T-cell (primary cell): ENCODE results near the gene ELL. TPM values are rescaled to one million over a fixed set of nuclear protein-coding genes. Genes with fewer than 3 reads are reported as not detected.
"Not testable (repeated sequence)": the region's sequence is repeated elsewhere in the genome, so short reads cannot be mapped to it uniquely, and the experiment has no call there.

ENCODE experiments used
- ATAC-seq, 4 experiments: fragments of 200-7000 bp in 3 of 4; fragments of 150-1000 bp in 1 of 4; cut with Tn5 transposase; replicated peaks in 1 of 4; 1 replicate in 3 of 4; 2 replicates in 1 of 4; pipeline ENCODE4 v1.10.0; 2021; ENCODE audit warnings: moderate library complexity in 3 of 4, mild to moderate bottlenecking in 2 of 4, moderate number of reproducible peaks in 1 of 4
- CTCF ChIA-PET, 2 donors: fragments of 300-600 bp; sonication (Branson Sonifier 250); formaldehyde crosslinking; loops; one replicate each; lab custom pipeline; 2022; ENCODE audit warnings: antibody characterized with exemption in 2 of 2; lab: Charles Lee
- POLR2A ChIA-PET, 2 donors: fragments of 300-600 bp; sonication (Branson Sonifier 250); formaldehyde crosslinking; loops; one replicate each; lab custom pipeline; 2022; ENCODE audit warnings: antibody characterized with exemption in 2 of 2; lab: Charles Lee
- DNase-seq, 35 experiments: peaks; one replicate each; pipeline versions ENCODE4 v3.0.0 to v3.0.0-alpha.2; 2013 to 2023
- H3K27ac ChIP-seq: one replicate; pipeline ENCODE4 v1.5.1; 2013; ENCODE audit warnings: low read length
- H3K27me3 ChIP-seq, 2 experiments: replicated peaks in 1 of 2; 1 replicate in 1 of 2; 2 replicates in 1 of 2; pipeline versions ENCODE4 v1.6.1 to v1.7.0; 2013; ENCODE audit warnings: low read length in 1 of 2, mixed read lengths in 1 of 2; ENCODE audit not compliant: control insufficient read depth in 2 of 2, insufficient read depth in 2 of 2; ENCODE audit errors: extremely low read depth in 1 of 2
- H3K36me3 ChIP-seq, 2 donors: 1 replicate in 1 of 2; 2 replicates in 1 of 2; pipeline versions ENCODE4 v1.6.1 to v1.7.0; 2013; ENCODE audit warnings: low read length in 1 of 2; ENCODE audit not compliant: control insufficient read depth in 2 of 2, insufficient read depth in 1 of 2; ENCODE audit errors: extremely low read depth in 1 of 2
- H3K4me1 ChIP-seq, 2 experiments: 1 replicate in 1 of 2; 2 replicates in 1 of 2; pipeline versions ENCODE4 v1.6.1 to v1.7.0; 2013; ENCODE audit warnings: low read length in 2 of 2, mixed read lengths in 1 of 2; ENCODE audit not compliant: insufficient read depth in 2 of 2, control insufficient read depth in 1 of 2; ENCODE audit errors: extremely low read depth in 1 of 2
- H3K4me3 ChIP-seq, 2 donors: 1 replicate in 1 of 2; 2 replicates in 1 of 2; pipeline versions ENCODE4 v1.5.1 to v1.7.0; 2013; ENCODE audit warnings: mild to moderate bottlenecking in 2 of 2, low read length in 1 of 2, moderate library complexity in 1 of 2; ENCODE audit not compliant: control insufficient read depth in 1 of 2; ENCODE audit errors: extremely low read depth in 1 of 2
- H3K9me3 ChIP-seq: 2 replicates; pipeline ENCODE4 v1.7.0; 2013
- H3K27ac Mint-ChIP-seq, 2 donors: one replicate each; pipeline ENCODE4 v1.8.0; 2020 to 2021; ENCODE audit warnings: mild to moderate bottlenecking in 2 of 2, mixed read lengths in 2 of 2
- H3K27me3 Mint-ChIP-seq, 2 donors: one replicate each; pipeline ENCODE4 v1.8.0; 2021 to 2022; ENCODE audit warnings: mixed read lengths in 2 of 2
- H3K36me3 Mint-ChIP-seq: one replicate; pipeline ENCODE4 v1.8.0; 2021; ENCODE audit warnings: mixed read lengths
- H3K4me1 Mint-ChIP-seq, 3 donors: one replicate each; pipeline ENCODE4 v1.8.0; 2020 to 2022; ENCODE audit warnings: mixed read lengths in 3 of 3, mild to moderate bottlenecking in 1 of 3
- H3K4me3 Mint-ChIP-seq, 3 donors: one replicate each; pipeline ENCODE4 v1.8.0; 2020 to 2022; ENCODE audit warnings: mild to moderate bottlenecking in 3 of 3, mixed read lengths in 3 of 3, moderate library complexity in 3 of 3
- H3K9me3 Mint-ChIP-seq, 3 donors: one replicate each; pipeline ENCODE4 v1.8.0; 2020 to 2022; ENCODE audit warnings: mixed read lengths in 3 of 3
- WGBS: methylation state at CpG from one replicate; pipeline ENCODE4 v1.1.5; 2013; ENCODE audit warnings: missing lambda C conversion rate; ENCODE audit not compliant: insufficient coverage; 5-methylcytosine and 5-hydroxymethylcytosine counted together
- total RNA-seq, 35 experiments: library from RNA in 6 of 35; stranded (reverse) in 6 of 35; fragments of 120-200 nt in 1 of 35; gene quantifications; one replicate each; pipeline versions ENCODE4 v1.2.1 to v1.2.4 and lab custom pipeline; 2013 to 2026

The ELL gene
- total RNA-seq, 5 donors from 2014 or later (not counting 1 experiment from before 2014, with no cell fraction given), result 27.2 to 46.4 (median 33.4) TPM

GRCh38 chr19:18526316-18526715 is 4.4 kb upstream of the ELL start:
- ChIA-PET CTCF (interaction anchor here (0.5 to 0.7 kb wide), 2 partner anchors 68 to 936 kb away, joined by 4 to 13 read pairs; no protein-coding TSS in a partner anchor), POLR2A (no interaction called here)
- H3K27ac Mint-ChIP-seq, result no peak overlapping the region
- H3K9me3 Mint-ChIP-seq, result no peaks in the 10 kb centered on the region
- Histone ChIP-seq H3K36me3 (peaks cover 0 to 3% of the 10 kb centered on the region in 2 donors), H3K4me3 (no peak overlapping the region), H3K9me3 (no peaks in the 10 kb centered on the region), H3K27ac (no peak overlapping the region), H3K27me3 (no peaks in the 10 kb centered on the region), H3K4me1 (peaks cover 0 to 8% of the 10 kb centered on the region in 2 experiments)
- WGBS, result 91% methylated on average over 5 of the region's 9 CpGs
- H3K27me3 Mint-ChIP-seq, result no peaks in the 10 kb centered on the region
- peak in 1 of 35 experiments; percentile 1 for DNase-seq
- ATAC-seq, result no peak
- H3K4me1 Mint-ChIP-seq, result peaks cover 2 to 7% (median 4%) of the 10 kb centered on the region in 3 donors
- H3K4me3 Mint-ChIP-seq, result no peak overlapping the region
- peaks cover 2% of the 10 kb centered on the region for H3K36me3 Mint-ChIP-seq

DNA sequence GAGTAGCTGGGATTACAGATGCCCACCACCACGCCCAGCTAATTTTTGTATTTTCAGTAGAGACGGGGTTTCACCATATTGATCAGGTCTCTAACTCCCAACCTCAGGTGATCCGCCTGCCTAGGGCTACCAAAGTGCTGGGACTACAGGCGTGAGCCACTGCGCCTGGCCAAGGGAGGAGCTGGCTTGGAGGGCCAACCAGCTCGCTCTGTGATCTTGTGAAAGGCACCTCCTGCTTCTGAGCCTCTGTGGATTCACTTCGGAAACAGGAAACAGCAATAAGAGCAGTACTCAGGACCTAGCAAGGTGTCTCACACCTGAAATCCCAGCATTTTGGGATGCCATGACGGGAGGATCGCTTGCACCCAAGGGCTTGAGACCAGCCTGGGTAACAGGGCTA is 2.0 kb upstream of the ELL start:
- Histone ChIP-seq H3K4me1 (peaks cover 6 to 30% of the 10 kb centered on the region in 2 experiments), H3K4me3 (no peak overlapping the region), H3K27me3 (no peaks in the 10 kb centered on the region), H3K36me3 (peaks cover 0 to 3% of the 10 kb centered on the region in 2 donors), H3K9me3 (no peaks in the 10 kb centered on the region), H3K27ac (no peak overlapping the region)
- H3K4me3 Mint-ChIP-seq, result peak overlapping the region in 1 of 3 donors; percentile 91
- POLR2A ChIA-PET, result no interaction called here
- ATAC-seq, result no peak
- no peaks in the 10 kb centered on the region for H3K36me3 Mint-ChIP-seq
- WGBS, result 97% methylated on average over 4 of the region's 9 CpGs
- no peaks in the 10 kb centered on the region for H3K27me3 Mint-ChIP-seq
- DNase-seq, result no peak
- CTCF ChIA-PET, result no interaction called here
- H3K27ac Mint-ChIP-seq, result peak overlapping the region in 1 of 2 donors; percentile 16
- no peaks in the 10 kb centered on the region for H3K9me3 Mint-ChIP-seq
- peaks cover 15 to 22% (median 16%) of the 10 kb centered on the region in 3 donors for H3K4me1 Mint-ChIP-seq

- Histone ChIP-seq H3K4me1 (peaks cover 6 to 37% of the 10 kb centered on the region in 2 experiments), H3K27ac (peak overlapping the region; percentile 89), H3K4me3 (peak overlapping the region; percentile 23)
- H3K4me3 Mint-ChIP-seq, result peak overlapping the region in 2 of 3 donors; percentile 91 to 95
- peak overlapping the region; percentile 93 to 96 for H3K27ac Mint-ChIP-seq
- not testable (repeated sequence) for DNase-seq, H3K9me3 Mint-ChIP-seq, H3K27me3 ChIP-seq, H3K9me3 ChIP-seq, H3K36me3 Mint-ChIP-seq, H3K36me3 ChIP-seq, ATAC-seq, H3K27me3 Mint-ChIP-seq
- ChIA-PET CTCF (interaction anchor here in 1 of 2 donors (0.7 to 1.7 kb wide), 4 partner anchors 34 to 309 kb away, joined by 3 to 11 read pairs (median 6); partner anchors contain the start of genes KXD1 and UBA52), POLR2A (interaction anchor here (0.6 to 1.8 kb wide), 3 partner anchors 31 to 1888 kb away, joined by 4 to 21 read pairs (median 6); partner anchors contain the start of gene UBA52 (in 1 of the 2))
- WGBS, result 68% methylated on average over 10 of the region's 19 CpGs
- peaks cover 15 to 25% (median 21%) of the 10 kb centered on the region in 3 donors for H3K4me1 Mint-ChIP-seq
Observed at GRCh38 chr19:18522862-18523440, 1.1 kb upstream of the ELL start.

GRCh38 chr19:18522124-18522861 is 423 bp upstream of the ELL start:
- Histone ChIP-seq H3K4me1 (peaks cover 6 to 43% of the 10 kb centered on the region in 2 experiments), H3K27ac (peak overlapping the region; percentile 89), H3K9me3 (no peaks in the 10 kb centered on the region), H3K4me3 (peak overlapping the region; percentile 23 to 87), H3K27me3 (no peaks in the 10 kb centered on the region), H3K36me3 (peaks cover 0 to 3% of the 10 kb centered on the region in 2 donors)
- under 1% methylated on average over 39 of the region's 51 CpGs for WGBS
- Mint-ChIP-seq H3K36me3 (no peaks in the 10 kb centered on the region), H3K4me3 (peak overlapping the region; percentile 91 to 95 (median 92)), H3K4me1 (peaks cover 15 to 31% (median 25%) of the 10 kb centered on the region in 3 donors), H3K9me3 (no peaks in the 10 kb centered on the region), H3K27ac (peak overlapping the region; percentile 93 to 96), H3K27me3 (no peaks in the 10 kb centered on the region)
- ChIA-PET CTCF (interaction anchor here in 1 of 2 donors (0.7 to 3.7 kb wide), 8 partner anchors 13 to 308 kb away, joined by 3 to 23 read pairs (median 6); partner anchors contain the start of genes KXD1 and UBA52), POLR2A (interaction anchor here (0.6 to 1.8 kb wide), 6 partner anchors 26 to 1889 kb away, joined by 3 to 21 read pairs (median 3); partner anchors contain the start of genes COPE (in 1 of the 2), DDX49 (in 1 of the 2), JUND (in 1 of the 2) and UBA52 (in 1 of the 2))
- ATAC-seq (peak; percentile 86 to 89 (median 88)), DNase-seq (peak; percentile 100)

GRCh38 chr19:18520848-18521691 is 800 bp downstream of the ELL start:
- peak overlapping the region; percentile 88 to 95 for H3K27ac Mint-ChIP-seq
- POLR2A ChIA-PET, result interaction anchor here (0.5 to 1.8 kb wide), 8 partner anchors 25 to 240 kb away, joined by 3 to 21 read pairs (median 3); partner anchors contain the start of genes JUND (in 1 of the 2), KXD1 (in 1 of the 2) and UBA52 (in 1 of the 2)
- no peak for ATAC-seq

More at GRCh38 chr19:18520848-18521691, 800 bp downstream of the ELL start:
- no peaks in the 10 kb centered on the region for H3K27me3 ChIP-seq
- H3K36me3 ChIP-seq, result peaks cover 0 to 3% of the 10 kb centered on the region in 2 donors
- peak overlapping the region; percentile 89 for H3K27ac ChIP-seq
- no peaks in the 10 kb centered on the region for H3K36me3 Mint-ChIP-seq
- H3K9me3 ChIP-seq, result no peaks in the 10 kb centered on the region
- no peaks in the 10 kb centered on the region for H3K9me3 Mint-ChIP-seq
- peaks cover 24 to 41% (median 34%) of the 10 kb centered on the region in 3 donors for H3K4me1 Mint-ChIP-seq
- peak in 11 of 35 experiments; percentile 10 to 47 (median 18) for DNase-seq
- H3K4me1 ChIP-seq, result peaks cover 6 to 55% of the 10 kb centered on the region in 2 experiments
- CTCF ChIA-PET, result interaction anchor here (0.6 to 3.7 kb wide), 14 partner anchors 12 to 323 kb away, joined by 3 to 23 read pairs (median 4); partner anchors contain the start of genes KXD1 (in 1 of the 2) and UBA52 (in 1 of the 2)
- WGBS, result under 1% methylated on average over 37 of the region's 41 CpGs
- H3K27me3 Mint-ChIP-seq, result no peaks in the 10 kb centered on the region
- peak overlapping the region; percentile 91 to 99 (median 95) for H3K4me3 Mint-ChIP-seq
- H3K4me3 ChIP-seq, result peak overlapping the region; percentile 65 to 87
